ENCODE data around the gene IL4R.

DNA sequence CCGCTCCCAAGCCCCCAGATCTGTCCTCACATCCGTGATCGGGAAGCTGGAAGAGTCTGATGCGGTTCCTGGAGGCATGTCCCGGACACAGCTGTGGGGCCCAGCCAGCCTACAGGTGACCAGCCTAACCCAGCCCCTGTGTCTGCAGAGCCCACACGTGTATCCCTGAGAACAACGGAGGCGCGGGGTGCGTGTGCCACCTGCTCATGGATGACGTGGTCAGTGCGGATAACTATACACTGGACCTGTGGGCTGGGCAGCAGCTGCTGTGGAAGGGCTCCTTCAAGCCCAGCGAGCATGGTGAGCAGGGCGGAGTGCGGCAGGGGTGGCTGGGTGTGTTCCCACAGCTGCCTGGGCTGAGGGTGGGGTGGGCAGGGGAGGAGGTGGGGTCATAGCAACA, 30.9 kb downstream of the IL4R start:
- TF ChIP-seq CTCF (IDR thresholded peaks at IDR 0.05; ENCODE audit: poor library complexity, severe bottlenecking) (no peak), EP300 (conservative IDR thresholded peaks at IDR 0.05; ENCODE audit: poor library complexity, severe bottlenecking) (no peak), TAF1 (IDR thresholded peaks at IDR 0.05; ENCODE audit: low read depth) (no peak), EZH2 (IDR thresholded peaks at IDR 0.05; ENCODE audit: borderline replicate concordance, insufficient read depth, low read length, poor library complexity, severe bottlenecking) (no peak)
